SW 1271 (cell line): ENCODE results near the gene PRR23E.

Experiments
- DNase-seq, 2 experiments: peaks; one replicate each; lab custom pipeline; 2025; lab: John Stamatoyannopoulos, UW

Gene PRR23E

DNA sequence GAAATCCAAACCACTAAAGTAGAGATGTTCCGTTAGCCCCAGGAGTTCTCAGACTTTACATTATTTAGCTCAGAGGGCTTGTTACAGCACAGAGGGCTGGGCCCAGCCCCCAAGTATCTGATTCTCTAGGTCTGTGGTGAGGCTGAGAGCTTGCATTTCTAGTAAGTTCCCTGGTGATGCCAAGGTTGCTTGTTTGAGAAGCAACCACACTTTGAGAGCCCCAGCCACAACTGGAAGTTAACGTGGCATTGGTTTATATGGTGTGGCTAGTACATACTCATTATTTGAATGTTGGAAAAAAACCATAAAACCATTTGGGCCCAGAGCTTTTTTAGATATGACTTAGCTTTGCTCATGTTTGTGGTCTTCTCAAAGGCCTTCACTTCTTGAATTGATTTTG, 35.9 kb downstream of the PRR23E start:
- DNase-seq: no peak

GRCh38 chr3:127233371-127233770, 40.4 kb downstream of the PRR23E start:
- no peak for DNase-seq

DNA sequence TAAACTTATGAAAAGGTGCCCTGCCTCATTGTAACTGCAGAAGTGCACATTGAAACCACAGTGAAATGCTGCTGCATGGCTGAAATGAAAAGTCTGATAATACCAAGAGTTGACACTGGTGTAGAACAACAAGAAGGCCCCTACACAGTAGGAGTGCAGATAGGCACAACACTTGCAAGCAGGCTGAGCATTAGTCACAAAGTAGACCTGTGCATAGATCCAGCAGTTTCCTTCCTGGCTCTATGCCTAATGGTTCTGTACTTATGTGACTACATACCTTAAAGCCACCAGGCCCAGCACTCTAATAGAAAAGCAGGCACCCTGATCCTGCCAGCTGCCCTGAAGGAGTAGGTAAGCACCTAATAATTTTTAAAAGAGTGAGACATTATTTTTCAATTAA, 41.8 kb downstream of the PRR23E start:
- DNase-seq: no peak

DNA sequence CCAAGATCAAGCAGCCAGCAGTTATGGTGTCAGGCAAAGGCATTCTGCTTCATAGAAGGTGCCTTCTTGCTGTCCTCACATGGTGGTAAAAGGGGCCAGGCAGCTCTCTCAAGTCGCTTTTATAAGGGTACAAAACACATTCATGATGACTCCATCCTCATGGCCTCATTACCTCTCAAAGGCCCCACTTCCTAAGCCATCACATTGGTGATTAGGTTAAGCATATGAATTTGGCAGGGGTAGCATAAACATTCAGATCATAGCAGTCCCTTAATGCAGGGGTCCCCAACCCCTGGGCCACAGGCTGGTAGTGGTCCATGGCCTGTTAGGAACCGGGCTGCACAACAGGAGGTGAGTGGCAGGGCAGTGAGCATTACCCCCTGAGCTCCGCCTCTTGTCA, 42.8 kb downstream of the PRR23E start:
- no peak for DNase-seq

GRCh38 chr3:127237835-127238234, 44.9 kb downstream of the PRR23E start:
- no peak for DNase-seq

DNA sequence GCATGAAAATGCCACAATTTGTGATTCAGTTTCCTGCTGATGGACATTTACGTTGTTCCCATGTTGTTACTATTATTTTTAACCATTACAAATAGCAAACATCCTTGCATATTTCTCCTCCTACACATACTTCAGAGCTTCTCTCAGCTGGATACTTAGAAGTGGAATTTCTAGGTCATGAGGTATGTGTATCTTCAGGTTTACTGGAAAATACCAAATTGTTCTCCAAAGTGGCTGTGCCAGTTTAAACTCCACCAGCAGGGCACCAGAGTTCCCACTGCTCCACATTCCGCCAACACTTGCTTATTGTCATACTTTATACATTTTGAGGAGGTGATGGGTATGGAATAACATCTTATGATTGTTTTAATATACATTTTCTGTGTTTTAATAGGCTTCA, 45.7 kb downstream of the PRR23E start:
- DNase-seq: no peak

- DNase-seq: no peak
Measured at GRCh38 chr3:127247292-127247691, 54.4 kb downstream of the PRR23E start.
